Lung (tissue), 12 donors: ENCODE measurements around the gene COPS2. TPM values are rescaled to one million over a fixed set of nuclear protein-coding genes. Genes with fewer than 3 reads are reported as not detected.
A peak's percentile ranks its signal among the peaks of the same experiment; 100 is the strongest.

Experiments
- ATAC-seq: fragments of 200-7000 bp; cut with Tn5 transposase; one replicate; pipeline ENCODE4 v1.9.1; 2020; ENCODE audit warnings: moderate number of reproducible peaks; ENCODE audit not compliant: insufficient read depth, low FRiP score
- DNase-seq, 3 donors: peaks; one replicate each; pipeline ENCODE4 v3.0.0-alpha.2; 2013 to 2017
- H3K27ac ChIP-seq, 2 donors: one replicate each; pipeline ENCODE4 v1.5.1; 2013; ENCODE audit warnings: mild to moderate bottlenecking in 2 of 2, moderate library complexity in 2 of 2, control low read depth in 1 of 2, inconsistent platforms in 1 of 2, low read depth in 1 of 2, low read length in 1 of 2
- H3K27me3 ChIP-seq, 3 donors: one replicate each; pipeline ENCODE4 v1.5.1; 2013; ENCODE audit warnings: low read length in 2 of 3; ENCODE audit not compliant: control insufficient read depth in 3 of 3, insufficient read depth in 3 of 3
- H3K36me3 ChIP-seq, 4 donors: one replicate each; pipeline ENCODE4 v1.5.1; 2013; ENCODE audit warnings: low read length in 4 of 4, mild to moderate bottlenecking in 1 of 4, moderate library complexity in 1 of 4; ENCODE audit not compliant: control insufficient read depth in 4 of 4, insufficient read depth in 4 of 4
- H3K4me1 ChIP-seq, 5 donors: one replicate each; pipeline ENCODE4 v1.5.1; 2013; ENCODE audit warnings: low read length in 5 of 5, mild to moderate bottlenecking in 2 of 5, moderate library complexity in 1 of 5; ENCODE audit not compliant: control insufficient read depth in 5 of 5, insufficient read depth in 5 of 5
- H3K4me3 ChIP-seq: one replicate; pipeline ENCODE4 v1.5.1; 2013; ENCODE audit warnings: mild to moderate bottlenecking, control low read depth, moderate library complexity
- H3K9ac ChIP-seq, 2 donors: one replicate each; pipeline ENCODE4 v1.5.1; 2013; ENCODE audit warnings: low read length in 2 of 2, control low read depth in 1 of 2; ENCODE audit not compliant: insufficient read depth in 1 of 2
- H3K9me3 ChIP-seq, 4 donors: one replicate each; pipeline ENCODE4 v1.5.1; 2013; ENCODE audit warnings: low read length in 3 of 4, mild to moderate bottlenecking in 1 of 4, moderate library complexity in 1 of 4; ENCODE audit not compliant: control insufficient read depth in 4 of 4, insufficient read depth in 3 of 4
- WGBS, 2 donors: extraction: QIAGEN DNeasy Blood & Tissue Kit; methylation state at CpG; one replicate each; pipeline ENCODE4 v1.1.7; 2013; 5-methylcytosine and 5-hydroxymethylcytosine counted together
- polyA plus RNA-seq, 2 donors: library from polyadenylated mRNA; stranded (reverse); fragments of 200-250 nt; gene quantifications; one replicate each; pipeline ENCODE4 v1.2.1, GENCODE V29; 2013
- total RNA-seq, 2 donors: library from RNA; depleted of rRNA in 1 of 2; stranded (reverse); fragments of >200 nt in 1 of 2; gene quantifications; one replicate each; pipeline ENCODE4 v1.2.1, GENCODE V29; 2014 to 2021
- TF ChIP-seq, protein P1 (sequence below): IDR thresholded peaks from 2 replicates; pipeline ENCODE4 v1.5.1; 2012; ENCODE audit warnings: mild to moderate bottlenecking; ENCODE audit errors: control extremely low read depth, extremely low read depth
- donor health status: control.
- donor health status: control.
- donor health status: Bipolar disorder and iron deficiency.
- donor health status: healthy.
- donor health status: DM: yes; HTN: yes; CAD: no.

Gene COPS2
- total and polyA plus RNA-seq, 4 donors: 36.7 to 117 (median 43.0) TPM

DNA sequence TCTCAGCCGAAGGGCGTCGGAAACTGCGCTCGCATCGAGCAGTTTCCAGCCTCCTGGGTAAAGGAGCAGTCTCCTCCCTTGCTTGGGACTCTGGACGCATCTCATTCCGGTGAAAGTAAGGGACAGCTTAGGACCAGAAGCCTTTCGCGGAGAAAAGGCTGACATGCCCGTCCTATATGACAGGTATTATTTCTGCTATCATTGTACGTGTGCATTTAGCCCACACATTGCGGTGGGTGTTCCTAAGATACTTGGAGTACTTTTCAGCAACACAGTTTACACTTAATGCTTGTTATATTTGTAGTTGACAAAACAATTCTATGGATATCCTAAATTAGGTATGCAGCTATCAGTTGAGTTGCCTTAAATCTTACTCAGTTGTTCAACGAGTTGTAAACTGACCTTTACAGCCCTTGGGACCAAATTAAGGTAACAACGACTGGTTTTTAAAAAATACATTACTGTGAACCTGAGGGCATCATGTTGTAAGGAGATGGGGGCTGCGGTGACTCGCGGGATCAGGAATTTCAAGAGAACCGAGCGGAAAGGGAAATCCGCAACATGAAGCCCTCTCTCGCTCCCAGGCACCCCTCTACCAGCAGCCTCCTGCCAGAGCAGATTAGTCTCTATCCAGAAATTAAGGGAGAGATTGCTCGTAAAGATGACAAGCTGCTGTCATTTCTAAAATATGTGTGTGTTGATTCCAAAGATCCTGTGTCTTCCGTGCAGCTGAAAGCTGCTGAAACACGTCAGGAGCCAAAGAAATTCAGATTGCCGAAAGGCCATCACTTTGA is 632 bp upstream of the COPS2 start:
- DNase-seq: peak; percentile 29 to 52 (median 30)
- WGBS, 2 donors: 1% methylated on average over 26 of the region's 26 CpGs
- TF ChIP-seq, protein P1, sequence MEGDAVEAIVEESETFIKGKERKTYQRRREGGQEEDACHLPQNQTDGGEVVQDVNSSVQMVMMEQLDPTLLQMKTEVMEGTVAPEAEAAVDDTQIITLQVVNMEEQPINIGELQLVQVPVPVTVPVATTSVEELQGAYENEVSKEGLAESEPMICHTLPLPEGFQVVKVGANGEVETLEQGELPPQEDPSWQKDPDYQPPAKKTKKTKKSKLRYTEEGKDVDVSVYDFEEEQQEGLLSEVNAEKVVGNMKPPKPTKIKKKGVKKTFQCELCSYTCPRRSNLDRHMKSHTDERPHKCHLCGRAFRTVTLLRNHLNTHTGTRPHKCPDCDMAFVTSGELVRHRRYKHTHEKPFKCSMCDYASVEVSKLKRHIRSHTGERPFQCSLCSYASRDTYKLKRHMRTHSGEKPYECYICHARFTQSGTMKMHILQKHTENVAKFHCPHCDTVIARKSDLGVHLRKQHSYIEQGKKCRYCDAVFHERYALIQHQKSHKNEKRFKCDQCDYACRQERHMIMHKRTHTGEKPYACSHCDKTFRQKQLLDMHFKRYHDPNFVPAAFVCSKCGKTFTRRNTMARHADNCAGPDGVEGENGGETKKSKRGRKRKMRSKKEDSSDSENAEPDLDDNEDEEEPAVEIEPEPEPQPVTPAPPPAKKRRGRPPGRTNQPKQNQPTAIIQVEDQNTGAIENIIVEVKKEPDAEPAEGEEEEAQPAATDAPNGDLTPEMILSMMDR: no peak
- no peaks in the 10 kb centered on the region for H3K27me3 ChIP-seq
- H3K27ac ChIP-seq: peak overlapping the region; percentile 25 to 77
- no peaks in the 10 kb centered on the region for H3K9me3 ChIP-seq
- no peak for ATAC-seq
- H3K4me1 ChIP-seq: peaks cover 0 to 27% (median 2%) of the 10 kb centered on the region in 5 donors
- H3K36me3 ChIP-seq: peaks cover 0 to 4% (median 0%) of the 10 kb centered on the region in 4 donors
- peak overlapping the region; percentile 85 to 90 for H3K9ac ChIP-seq
- H3K4me3 ChIP-seq: peak overlapping the region; percentile 74

DNA sequence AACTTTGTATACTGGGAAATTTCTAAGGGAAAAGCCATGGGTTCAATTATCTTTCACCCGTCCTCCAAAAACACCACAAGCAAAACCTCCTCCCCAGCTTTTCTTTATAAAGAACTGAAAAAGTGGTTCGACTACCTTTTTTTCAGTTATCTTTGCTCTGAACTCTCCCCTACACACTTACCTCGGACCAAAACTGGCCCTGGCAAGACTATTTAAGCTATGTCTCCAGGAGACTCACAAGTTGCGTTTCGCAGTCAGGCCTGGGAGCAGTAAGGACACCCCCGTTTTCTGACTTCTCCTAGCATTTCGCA is 645 bp downstream of the COPS2 start:
- Histone ChIP-seq H3K36me3 (peaks cover 0 to 4% (median 0%) of the 10 kb centered on the region in 4 donors), H3K27ac (peak overlapping the region; percentile 75 to 96), H3K4me3 (peak overlapping the region; percentile 95), H3K9ac (peak overlapping the region; percentile 96 to 98), H3K27me3 (no peaks in the 10 kb centered on the region), H3K9me3 (no peaks in the 10 kb centered on the region), H3K4me1 (peaks cover 0 to 27% (median 2%) of the 10 kb centered on the region in 5 donors)
- DNase-seq: peak in 1 of 3 donors; percentile 37
- TF ChIP-seq, protein P1: no peak
- no peak for ATAC-seq
- 1% methylated on average over 7 of the region's 7 CpGs for WGBS, 2 donors

DNA sequence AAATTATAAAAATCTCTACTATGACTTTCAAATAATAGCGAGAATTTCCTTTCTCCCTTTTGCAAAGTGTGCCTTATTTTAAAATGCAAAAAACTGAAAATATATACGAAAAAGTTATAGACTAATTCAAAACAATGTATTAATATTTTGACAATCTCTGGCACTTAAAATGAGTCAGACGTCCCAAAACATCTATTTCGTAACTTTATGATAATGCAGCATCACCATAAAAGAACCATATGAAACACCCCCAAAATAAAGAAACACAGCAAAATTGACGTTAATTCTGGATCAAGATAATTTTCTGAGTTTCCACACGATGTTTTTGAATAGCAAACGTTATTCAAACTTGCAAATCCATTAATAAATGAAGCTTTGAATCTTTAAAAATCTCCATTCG is 1.0 kb downstream of the COPS2 start:
- no peaks in the 10 kb centered on the region for H3K9me3 ChIP-seq
- DNase-seq (peak in 1 of 3 donors; percentile 25), ATAC-seq (no peak)
- H3K9ac ChIP-seq: peak overlapping the region; percentile 96 to 98
- H3K36me3 ChIP-seq: peaks cover 0 to 4% (median 0%) of the 10 kb centered on the region in 4 donors
- no peaks in the 10 kb centered on the region for H3K27me3 ChIP-seq
- no peak overlapping the region for H3K27ac ChIP-seq
- TF ChIP-seq, protein P1: no peak
- 18 to 27% methylated on average over 8 of the region's 8 CpGs for WGBS, 2 donors
- no peak overlapping the region for H3K4me3 ChIP-seq
- H3K4me1 ChIP-seq: peaks cover 0 to 27% (median 2%) of the 10 kb centered on the region in 5 donors
